ENCODE measurements around the gene YAE1.

- TF ChIP-seq ATF3 (IDR thresholded peaks at IDR 0.05; ENCODE audit: insufficient read depth, low read depth, low read length) (no peak), PHF8 (conservative IDR thresholded peaks at IDR 0.05; ENCODE audit: low read depth, low read length) (no peak), MAX (IDR thresholded peaks at IDR 0.05) (no peak), POLR2AphosphoS5 (IDR thresholded peaks at IDR 0.05; ENCODE audit: low read depth, low read length) (no peak), CTCF (IDR thresholded peaks at IDR 0.05; ENCODE audit: control extremely low read depth in 1 of 3, insufficient read depth in 1 of 3, low read depth in 1 of 3, low read length in 3 of 3) (no peak), SIN3A (conservative IDR thresholded peaks at IDR 0.05 in 1 of 2, IDR thresholded peaks at IDR 0.05 in 1 of 2; ENCODE audit: low read depth in 1 of 2, low read length in 2 of 2) (no peak), USF2 (IDR thresholded peaks at IDR 0.05; ENCODE audit: low read length) (no peak), RBBP5 (IDR thresholded peaks at IDR 0.05; ENCODE audit: borderline replicate concordance, low read depth, low read length) (no peak)
Observed at GRCh38 chr7:39530971-39531370, 35.2 kb upstream of the YAE1 start.
